Measurements from ENCODE around the gene SSR1.
"Not testable (repeated sequence)": the region's sequence is repeated elsewhere in the genome, so short reads cannot be mapped to it uniquely, and the experiment has no call there.

The SSR1 gene

GRCh38 chr6:7285416-7285815 lies 27.6 kb downstream of the SSR1 start:
- no peak for DNase-seq (ENCODE audit: extremely low read depth, low read depth)
- TF ChIP-seq CTCF (IDR thresholded peaks at IDR 0.05; ENCODE audit: low read depth, low read length) = no peak

GRCh38 chr6:7283676-7284075 lies 29.3 kb downstream of the SSR1 start:
- no peak for TF ChIP-seq CTCF (IDR thresholded peaks at IDR 0.05; ENCODE audit: low read depth, low read length)
- DNase-seq (ENCODE audit: extremely low read depth, low read depth) = no peak

DNA sequence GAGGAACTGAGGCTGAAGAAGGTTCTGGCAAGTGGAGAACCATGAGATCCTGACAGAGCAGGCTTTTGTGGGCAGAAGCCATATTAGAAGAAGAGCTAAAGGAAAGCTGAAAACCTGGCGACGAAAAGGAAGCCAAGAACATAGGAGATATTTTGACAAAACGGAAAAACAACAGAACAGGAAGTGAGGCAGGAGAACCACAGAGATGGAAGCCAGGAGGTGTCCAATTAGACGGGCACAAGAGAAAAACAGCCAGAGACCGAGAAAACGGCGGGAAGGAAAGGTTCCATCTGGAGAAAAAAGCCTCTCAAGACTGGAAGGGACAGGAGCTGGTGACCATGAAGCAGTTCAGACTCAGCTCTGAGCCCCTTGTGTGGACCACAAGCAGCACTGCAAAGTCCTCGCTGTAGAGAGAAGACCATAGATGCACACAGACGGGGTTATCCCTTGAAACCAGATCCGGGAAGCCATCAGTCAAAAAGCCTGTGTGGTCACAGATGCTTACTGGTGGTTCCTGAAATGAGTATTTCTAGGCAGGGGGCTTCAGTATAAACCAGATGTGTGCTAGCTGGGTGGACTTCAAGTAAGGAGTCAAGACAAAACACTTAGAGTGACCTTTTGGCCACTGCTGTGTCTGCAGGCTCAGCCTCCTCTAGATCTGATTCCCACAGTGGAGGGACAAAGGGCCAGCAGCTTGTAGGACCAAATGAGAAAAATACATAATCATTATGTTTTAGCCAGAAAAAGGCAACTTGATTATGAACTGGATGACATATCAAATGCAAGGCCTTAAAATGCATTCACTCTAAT lies 30.7 kb downstream of the SSR1 start:
- DNase-seq (ENCODE audit: extremely low read depth, low read depth) = no peak
- TF ChIP-seq CTCF (IDR thresholded peaks at IDR 0.05; ENCODE audit: low read depth, low read length) = no peak

- DNase-seq (ENCODE audit: extremely low read depth, low read depth) = no peak
- TF ChIP-seq CTCF (IDR thresholded peaks at IDR 0.05; ENCODE audit: low read depth, low read length) = no peak
Measured at GRCh38 chr6:7276199-7276524, 36.8 kb downstream of the SSR1 start.

- not testable (repeated sequence) for DNase-seq (ENCODE audit: extremely low read depth, low read depth)
Measured at GRCh38 chr6:7274525-7274924, 38.5 kb downstream of the SSR1 start.

DNA sequence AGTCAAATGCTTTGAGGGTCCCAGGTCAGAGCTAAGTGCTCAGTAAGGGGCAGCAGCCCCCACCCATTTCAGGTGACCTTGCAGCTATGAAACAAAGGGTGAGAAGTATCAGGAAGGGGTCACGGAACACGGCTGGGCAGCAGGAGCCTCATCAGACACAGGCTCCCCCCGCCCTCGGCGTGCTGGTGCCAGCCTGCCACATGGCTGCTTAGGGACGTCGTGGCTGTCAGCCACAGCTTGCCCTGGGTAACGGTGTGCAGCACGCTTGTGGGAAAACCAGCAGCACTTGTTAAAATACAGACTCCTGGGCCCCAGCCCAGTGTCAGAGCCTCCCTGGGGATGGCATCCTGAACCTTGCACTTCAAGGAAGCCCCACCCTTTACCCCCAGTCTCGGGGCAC lies 39.3 kb downstream of the SSR1 start:
- DNase-seq (ENCODE audit: extremely low read depth, low read depth) = no peak
- TF ChIP-seq CTCF (IDR thresholded peaks at IDR 0.05; ENCODE audit: low read depth, low read length) = no peak

DNA sequence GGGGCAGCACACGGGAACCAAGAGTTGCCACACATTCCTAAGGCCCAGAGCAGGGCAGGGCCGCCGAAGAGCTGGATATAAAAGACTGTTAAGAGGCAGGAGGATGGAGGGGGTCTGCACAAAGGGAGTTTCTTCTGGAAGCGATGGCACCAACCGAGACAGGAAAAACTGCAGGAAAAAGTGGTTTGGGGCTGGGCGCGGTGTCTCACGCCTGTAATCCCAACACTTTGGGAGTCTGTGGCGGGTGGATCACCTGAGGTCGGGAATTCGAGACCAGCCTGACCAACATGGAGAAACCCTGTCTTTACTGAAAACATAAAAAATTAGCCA lies 41.8 kb downstream of the SSR1 start:
- no peak for DNase-seq (ENCODE audit: extremely low read depth, low read depth)
- TF ChIP-seq CTCF (IDR thresholded peaks at IDR 0.05; ENCODE audit: low read depth, low read length) = no peak

All from AG09319 (cell line).